GM21825 (cell line): ENCODE data around the gene PLS3.

Experiments used
- ATAC-seq: cut with Tn5 transposase; IDR thresholded peaks from one replicate; pipeline ENCODE4 v1.9.1; 2021; ENCODE audit warnings: mild to moderate bottlenecking, moderate library complexity; ENCODE audit not compliant: unreplicated experiment

PLS3 gene

GRCh38 chrX:115687595-115687994, 126.6 kb downstream of the PLS3 start:
- ATAC-seq: no peak

- ATAC-seq: no peak
Measured at GRCh38 chrX:115689931-115690330, 129.0 kb downstream of the PLS3 start.

GRCh38 chrX:115690511-115691216, 129.7 kb downstream of the PLS3 start:
- ATAC-seq: peak; percentile 86

GRCh38 chrX:115693476-115693875, 132.5 kb downstream of the PLS3 start:
- no peak for ATAC-seq

- no peak for ATAC-seq
Measured at GRCh38 chrX:115694028-115694427, 133.1 kb downstream of the PLS3 start.

- ATAC-seq: no peak
Measured at GRCh38 chrX:115696039-115696438, 135.1 kb downstream of the PLS3 start.

- ATAC-seq: no peak
Measured at GRCh38 chrX:115696939-115697338, 136.0 kb downstream of the PLS3 start.

- no peak for ATAC-seq
Measured at GRCh38 chrX:115697806-115698205, 136.8 kb downstream of the PLS3 start.
